ENCODE measurements around the gene HELZ.

DNA sequence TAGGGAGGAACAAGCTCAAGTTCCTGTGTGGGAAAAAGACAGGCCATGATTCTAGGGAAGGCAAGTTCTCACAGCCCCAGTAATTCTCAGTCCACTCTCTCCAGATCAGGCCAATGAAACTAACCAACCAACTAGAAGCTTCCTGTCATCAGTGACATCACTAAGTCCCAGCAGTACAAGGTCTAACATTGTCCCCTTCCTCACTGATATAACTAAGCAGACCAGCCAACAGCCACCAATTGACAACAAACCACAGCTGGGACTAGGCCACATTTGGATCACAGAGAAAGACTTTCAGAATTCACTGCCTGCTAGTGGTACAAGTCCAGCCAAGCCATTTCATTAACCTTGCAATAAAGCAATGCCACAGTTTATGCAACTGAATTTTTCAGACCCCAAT, 106.6 kb downstream of the HELZ start:
- TF ChIP-seq TAF1 (IDR thresholded peaks at IDR 0.05; ENCODE audit: low read depth, low read length) (no peak), EP300 (IDR thresholded peaks at IDR 0.05; ENCODE audit: borderline replicate concordance in 1 of 2, low read depth in 2 of 2, low read length in 2 of 2) (no peak)
